GDM1 (cell line): ENCODE data around the gene ZBTB20.
A peak's percentile ranks its signal among the peaks of the same experiment; 100 is the strongest.

Experiments
- DNase-seq: peaks from one replicate; lab custom pipeline; 2025; lab: John Stamatoyannopoulos, UW

Gene ZBTB20

DNA sequence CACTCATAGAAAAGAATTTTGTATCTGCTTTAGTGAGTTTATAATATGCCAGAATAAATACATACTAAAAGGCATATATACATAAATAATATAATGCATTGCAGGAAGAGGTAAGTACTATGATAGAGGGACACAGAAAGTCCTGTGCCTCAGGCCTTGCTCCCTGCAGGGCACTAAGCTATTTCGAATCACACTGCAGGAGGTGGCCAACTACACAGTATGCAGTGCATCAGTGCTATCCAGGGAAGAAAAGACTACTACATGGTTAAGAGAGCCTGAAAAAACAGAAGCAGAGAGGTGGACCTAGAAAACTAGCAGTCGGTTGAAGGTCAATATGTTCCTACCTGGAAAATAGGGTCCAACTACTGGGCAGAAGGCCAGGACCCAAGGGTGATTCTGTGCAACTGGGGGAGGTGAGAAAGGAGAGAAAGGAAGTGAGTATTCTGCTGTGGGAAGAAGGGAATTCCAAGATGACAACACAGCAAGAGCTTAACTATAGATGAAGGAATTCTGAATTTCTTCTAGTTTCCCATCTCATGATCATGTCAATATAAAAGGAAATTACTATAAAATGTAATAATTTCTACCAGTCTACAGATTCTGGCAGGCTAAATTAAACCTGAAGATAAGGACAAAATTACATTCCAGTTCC lies 218.0 kb downstream of the ZBTB20 start:
- DNase-seq, result no peak

DNA sequence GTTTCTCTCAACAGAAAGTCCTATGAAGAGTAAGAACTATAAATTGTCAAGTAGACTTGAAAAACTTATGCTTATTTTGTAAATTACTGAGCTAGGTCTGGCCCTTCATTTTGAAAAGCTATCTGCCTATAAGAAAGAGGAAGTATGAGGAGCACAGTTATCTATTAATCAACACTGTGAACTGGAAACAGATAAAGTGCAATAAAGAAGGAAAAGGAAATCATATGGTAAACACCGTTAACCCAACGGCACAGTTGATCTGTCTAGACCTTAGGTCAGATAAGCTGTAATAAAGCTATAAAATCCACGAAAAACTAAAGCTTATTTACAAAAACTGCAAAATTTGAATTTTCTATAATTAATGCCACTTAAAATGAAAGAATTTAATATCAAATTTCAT lies 242.5 kb downstream of the ZBTB20 start:
- peak; percentile 17 for DNase-seq

DNA sequence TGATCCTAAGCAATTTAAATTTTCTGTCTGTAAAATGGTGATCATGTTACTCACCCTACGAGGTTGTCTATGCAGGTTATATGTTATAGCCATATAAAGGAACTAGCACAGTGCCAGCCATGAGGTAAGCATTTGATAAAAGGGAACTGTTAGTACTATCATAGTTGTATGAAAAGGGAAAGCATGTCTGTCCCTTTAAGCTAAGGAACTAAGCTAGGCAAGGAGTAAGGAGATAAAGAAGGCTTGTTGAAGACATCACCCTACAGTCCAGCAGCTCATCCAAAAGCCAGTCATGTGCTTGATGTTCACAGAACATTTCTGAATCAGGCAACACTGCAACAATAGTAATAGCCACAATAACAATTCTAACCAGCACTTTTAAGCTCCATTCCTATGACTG lies 243.9 kb downstream of the ZBTB20 start:
- peak; percentile 45 for DNase-seq

DNA sequence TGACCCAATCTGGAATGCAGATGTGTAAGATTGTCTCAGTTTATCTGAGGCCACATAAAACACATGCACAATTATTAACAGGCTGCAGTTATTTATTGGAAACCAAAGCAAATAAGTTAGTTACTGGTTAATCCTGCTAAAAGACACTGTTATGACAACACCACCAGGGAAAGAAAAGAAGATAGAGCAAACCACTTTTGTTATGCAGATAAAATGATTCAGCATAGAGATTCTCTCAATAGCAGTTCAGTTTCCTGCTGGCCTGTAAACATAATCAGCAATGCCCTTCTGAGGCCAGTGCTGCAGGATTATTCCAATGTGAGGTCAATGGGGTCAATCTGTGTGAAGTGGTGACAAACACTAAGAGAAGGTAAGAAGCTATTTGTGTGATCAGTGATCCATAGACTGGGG lies 244.4 kb downstream of the ZBTB20 start:
- no peak for DNase-seq

DNA sequence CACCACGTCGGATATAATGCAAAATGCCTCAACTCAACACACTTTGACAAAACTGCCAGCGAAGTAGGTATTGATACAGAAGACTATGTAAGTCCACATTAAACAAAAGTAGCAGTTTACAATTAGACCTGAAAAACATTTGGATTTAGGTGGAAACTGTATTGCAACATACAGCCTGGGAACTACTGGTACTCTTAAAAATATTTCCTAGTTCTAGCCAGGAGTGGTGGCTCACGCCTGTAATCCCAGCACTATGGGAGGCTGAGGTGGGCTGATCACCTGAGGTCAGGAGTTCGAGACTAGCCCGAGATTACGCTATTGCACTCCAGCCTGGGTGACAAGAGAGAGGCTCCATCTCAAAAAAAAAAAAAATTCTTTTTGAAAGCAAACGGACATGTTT lies 246.2 kb downstream of the ZBTB20 start:
- DNase-seq, result no peak

DNA sequence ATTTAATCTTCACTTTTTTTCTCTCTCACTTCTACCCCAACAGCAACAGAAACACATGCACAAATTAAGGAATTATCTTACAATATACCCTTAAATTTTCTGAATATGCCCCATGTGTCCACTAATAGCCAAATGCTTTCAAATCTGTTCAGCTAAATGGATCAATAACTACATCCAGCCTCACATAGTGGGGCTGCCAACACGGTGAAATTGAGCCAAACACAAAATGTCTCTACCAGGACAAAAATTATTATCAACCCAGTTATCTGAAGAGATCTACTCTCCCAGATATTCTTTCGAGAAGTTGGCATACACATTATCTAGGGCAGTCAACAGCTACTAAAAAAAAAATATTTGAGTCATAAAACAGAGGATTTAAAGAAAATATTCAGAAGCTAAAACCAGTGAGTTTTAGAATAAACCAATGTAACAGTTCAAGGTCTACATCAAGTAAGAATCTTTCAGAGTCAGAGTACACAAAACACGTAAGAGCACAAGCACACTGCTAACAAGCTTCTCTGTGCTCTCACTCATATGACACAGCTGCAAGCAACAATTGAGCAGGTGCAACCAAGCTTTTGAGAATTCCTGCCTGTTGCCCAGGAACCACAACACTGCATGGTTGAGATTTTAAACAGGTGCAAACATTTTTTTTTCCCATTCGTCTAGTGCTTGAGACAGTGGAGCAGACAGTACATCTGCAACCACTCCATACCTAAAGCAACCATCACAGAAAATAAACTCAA lies 247.7 kb downstream of the ZBTB20 start:
- DNase-seq, result no peak

DNA sequence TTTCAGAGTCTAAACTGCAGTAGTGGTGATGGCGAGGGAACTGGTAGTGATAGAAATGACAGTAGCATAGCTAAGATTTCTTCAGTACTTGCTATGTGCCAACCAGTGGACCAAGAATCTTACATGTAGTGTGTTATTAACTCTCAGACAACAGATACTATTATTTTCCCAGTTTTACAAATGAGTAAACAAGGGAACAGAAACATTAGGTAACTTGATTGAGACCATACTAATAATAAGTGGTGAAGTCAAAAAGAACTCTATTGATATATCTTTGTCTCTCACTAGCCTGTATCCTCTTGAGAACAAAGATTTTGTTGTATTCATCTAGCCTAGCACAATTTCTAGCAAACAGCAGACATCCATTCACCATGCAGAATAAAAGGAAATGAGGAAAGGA lies 250.1 kb downstream of the ZBTB20 start:
- no peak for DNase-seq

DNA sequence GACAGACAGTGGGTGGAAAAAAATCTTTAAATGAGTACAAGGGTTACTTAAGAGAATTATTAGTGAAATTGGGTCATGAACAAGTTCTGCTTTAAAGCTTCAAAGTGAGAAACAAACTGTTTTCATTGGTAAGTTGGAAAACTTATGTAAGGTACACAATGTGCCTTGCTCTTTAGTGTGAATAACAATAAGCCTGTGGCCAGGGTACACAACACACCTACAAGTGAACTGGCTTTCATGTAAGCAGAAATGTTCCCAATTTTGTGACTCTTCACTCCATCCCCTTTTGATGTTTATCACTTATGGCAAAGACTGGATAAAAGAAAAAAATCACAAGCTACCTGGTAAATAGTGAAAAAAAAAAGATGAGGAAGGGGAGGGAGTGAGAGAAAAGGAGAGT lies 253.7 kb downstream of the ZBTB20 start:
- no peak for DNase-seq

DNA sequence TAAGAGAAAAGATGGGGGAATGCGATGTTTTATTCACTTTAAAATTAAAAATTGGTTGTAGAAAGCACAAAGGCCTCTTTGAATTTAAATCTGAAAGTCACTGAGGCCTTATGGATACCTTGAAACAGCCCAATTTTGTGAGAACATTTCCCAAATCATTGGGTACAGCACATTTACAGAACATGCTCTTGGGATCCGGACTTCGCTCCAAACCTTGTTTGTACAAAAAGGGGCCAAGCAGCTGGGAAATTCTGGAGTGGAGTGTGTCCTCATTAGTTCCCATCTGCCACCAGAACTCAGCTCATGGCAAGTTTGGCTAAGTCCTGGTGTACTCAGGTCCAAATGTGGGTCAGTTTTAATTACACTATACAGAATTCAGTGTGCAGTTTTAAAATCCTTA lies 254.2 kb downstream of the ZBTB20 start:
- no peak for DNase-seq

DNA sequence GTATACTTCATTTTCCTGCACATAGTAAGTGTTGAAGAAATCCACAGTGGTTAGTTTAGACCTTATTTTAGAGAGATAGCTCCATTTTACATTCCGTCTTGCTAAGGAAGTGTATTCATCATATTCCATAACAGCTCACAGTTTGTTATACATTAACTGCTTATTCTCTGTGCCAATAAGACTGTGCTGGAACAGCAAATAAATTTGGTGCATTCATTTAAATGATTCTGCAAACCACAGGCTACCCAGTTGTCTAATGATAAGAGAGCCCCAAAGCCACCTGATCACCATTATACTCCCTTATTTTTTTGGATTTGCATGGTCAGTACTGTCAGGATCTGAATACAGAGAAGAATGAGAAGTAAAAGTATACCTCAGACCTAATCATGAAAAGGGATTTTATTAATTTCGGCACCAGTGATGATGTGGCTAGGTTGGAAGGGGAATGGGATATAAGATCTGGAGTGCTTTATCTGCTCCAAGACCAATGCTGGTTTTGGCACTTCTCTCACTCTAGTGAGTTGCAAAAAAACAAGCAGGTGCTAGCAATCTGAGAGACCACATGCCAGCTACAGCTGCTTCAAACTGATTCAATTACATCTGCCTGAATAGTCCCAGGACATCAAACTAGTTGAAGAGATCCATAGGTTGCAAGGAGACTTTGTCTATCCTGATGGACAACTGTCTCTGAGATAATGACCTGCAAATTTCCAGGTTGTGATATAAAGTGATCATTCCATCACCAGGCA lies 254.8 kb downstream of the ZBTB20 start:
- DNase-seq, result no peak

DNA sequence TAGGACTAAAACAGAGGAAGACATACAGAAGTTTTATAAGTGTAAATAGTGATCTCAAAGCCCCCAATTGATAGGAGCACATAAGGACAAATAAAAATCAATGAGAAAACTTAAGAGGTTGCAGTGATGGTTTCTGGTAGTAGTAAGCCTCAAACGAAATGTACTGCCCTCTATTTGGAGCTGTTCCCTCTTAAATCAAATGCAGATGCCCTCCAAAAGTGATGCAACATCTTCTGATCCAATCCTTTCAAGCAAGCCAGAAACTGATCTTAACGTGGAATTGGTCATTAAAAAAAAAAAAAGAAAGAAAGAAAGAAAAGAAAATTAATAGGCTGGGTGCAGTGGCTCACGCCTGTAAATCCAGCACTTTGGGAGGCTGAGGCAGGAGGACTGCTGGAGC lies 259.3 kb downstream of the ZBTB20 start:
- DNase-seq, result no peak

DNA sequence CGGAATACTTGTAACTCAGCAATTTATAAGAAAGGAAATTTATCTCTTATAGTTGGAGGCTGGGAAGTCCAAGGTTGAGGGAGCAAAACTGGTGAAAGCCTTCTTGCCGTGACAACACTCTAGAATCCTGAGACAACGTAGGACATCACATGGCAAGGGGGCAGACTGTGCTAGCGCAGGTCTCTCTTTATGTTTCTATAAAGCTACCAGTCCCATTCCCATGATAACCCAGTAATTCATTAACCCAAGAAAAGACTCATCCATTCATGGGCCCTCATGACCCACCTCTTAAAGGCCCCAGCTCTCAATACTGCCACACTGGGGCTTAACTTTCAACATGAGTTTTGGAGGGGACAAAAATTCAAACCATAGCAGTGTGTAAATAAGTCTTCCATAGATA lies 260.2 kb downstream of the ZBTB20 start:
- no peak for DNase-seq

DNA sequence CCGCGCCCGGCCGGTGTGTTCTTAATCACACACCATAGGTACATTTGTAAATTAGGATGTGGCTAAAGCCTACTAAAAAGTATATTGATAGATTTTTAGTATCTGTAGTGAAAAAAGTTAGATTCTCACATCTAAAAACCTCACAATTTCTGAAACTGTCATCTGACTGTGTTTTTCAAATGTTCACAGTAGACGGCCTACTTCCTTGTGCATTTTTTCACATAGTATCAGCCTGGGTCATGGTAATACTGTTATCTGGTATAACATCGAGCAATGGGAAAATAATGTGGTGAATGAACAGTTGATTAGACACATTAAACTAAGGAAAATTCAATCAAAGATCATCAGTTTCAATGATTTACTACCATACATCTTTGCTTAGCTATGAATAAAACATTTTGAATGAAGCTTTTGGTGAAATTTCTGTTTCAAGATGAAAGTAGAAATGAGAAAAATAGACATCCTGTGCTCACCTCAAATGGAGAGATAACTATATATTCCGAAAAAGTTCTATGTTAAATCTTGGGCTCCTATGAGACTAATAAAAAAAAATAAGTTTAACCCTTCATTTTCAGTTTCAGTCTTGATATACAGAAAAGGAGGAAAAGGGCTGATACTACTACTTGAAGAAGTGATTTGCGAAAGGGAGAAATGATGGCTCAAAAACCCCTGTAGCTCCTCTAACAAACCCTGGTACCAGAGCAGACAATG lies 262.7 kb downstream of the ZBTB20 start:
- no peak for DNase-seq

DNA sequence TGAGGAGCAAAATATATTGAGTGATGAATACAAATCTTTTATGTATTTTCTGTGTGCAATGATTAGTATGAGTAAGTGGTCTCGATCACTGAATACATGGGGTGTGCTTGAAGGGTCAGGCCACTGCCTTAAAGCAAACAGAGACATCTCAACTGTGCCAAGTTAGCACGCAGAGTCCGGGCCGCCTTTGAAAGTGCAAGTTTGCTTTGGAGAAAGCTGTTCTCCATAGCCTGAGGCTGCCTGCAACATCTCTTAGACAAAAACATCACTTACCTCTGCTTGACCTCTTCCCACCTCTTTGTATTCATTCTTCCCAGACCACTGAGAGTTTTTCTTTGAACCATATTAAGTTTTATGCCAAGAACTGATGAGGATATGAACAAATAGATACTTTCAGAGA lies 267.0 kb downstream of the ZBTB20 start:
- DNase-seq, result no peak

DNA sequence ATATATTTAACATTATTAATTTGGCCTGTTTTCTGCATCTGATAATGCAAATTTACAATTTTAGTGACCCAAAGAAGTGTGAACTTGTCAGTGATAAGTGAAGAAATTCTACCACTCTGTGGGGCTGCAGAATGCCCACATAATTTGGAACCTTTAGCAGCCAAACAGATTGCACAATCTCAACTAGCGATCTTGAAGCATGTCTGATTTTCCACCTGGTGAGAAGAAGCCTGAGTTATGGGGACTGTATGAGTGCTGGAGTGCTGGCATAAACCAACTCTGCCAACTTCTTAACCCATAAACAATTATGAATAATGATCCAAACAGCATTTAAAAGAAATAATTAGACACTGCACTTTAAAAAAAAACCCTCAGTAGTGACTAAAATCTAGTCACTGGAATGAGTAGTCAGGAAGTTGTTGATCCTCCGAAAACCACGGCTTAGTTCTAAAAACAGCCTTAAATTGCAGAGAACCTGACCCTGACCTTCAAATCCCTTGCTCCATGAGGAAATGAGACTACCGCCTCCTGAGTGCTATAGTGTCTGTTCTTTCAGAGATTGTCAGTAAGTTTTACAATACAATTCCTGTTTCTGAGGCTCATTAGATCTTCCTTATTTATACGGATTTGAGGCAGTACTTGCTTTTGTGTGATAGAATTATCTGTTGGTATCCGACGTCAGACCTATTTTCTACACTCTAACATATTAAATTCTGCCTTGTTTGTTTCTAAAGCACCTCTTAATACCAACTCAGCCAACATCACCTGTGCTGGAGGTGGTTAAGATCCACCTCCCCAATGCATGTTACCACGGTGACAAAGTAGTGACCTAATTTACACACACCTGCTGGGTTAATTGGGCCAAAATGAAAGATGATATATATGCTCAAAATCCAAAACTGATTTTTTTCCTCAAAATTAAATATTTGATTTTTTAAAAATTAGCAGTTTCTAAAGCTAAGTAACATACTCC lies 267.7 kb downstream of the ZBTB20 start:
- no peak for DNase-seq

DNA sequence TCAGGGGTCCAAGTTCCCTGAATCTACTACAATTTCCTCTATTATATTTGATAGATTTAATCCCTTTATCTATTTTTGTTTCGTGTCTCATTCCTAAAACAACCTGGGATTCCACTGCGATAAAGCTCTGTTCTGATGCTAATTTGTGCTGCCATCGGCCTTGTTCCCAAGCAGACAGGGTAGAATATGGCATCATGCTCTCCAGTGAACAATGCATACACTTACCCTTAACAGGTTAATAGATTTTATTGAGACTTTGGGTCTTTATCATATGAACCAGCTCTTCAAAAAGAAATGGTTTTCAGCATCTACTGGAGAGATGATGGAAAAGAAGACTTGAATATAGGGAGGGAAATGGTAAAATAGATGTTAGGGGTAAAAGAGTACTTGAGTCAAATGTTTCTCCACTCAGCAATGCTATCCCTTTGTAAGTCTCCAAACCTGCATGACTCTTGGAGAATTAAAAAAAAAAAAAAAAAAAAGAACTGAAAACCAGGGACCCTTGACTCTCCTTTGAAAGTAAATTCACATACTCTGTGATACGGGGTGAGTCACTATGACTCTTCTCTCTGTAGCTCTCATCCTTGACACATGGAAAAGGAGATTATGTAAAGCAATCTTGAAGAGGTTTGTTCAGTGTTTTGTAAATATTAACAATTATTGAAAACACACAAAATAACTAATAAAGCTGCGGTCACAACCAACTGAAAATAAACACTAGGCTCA lies 268.8 kb downstream of the ZBTB20 start:
- DNase-seq, result no peak

DNA sequence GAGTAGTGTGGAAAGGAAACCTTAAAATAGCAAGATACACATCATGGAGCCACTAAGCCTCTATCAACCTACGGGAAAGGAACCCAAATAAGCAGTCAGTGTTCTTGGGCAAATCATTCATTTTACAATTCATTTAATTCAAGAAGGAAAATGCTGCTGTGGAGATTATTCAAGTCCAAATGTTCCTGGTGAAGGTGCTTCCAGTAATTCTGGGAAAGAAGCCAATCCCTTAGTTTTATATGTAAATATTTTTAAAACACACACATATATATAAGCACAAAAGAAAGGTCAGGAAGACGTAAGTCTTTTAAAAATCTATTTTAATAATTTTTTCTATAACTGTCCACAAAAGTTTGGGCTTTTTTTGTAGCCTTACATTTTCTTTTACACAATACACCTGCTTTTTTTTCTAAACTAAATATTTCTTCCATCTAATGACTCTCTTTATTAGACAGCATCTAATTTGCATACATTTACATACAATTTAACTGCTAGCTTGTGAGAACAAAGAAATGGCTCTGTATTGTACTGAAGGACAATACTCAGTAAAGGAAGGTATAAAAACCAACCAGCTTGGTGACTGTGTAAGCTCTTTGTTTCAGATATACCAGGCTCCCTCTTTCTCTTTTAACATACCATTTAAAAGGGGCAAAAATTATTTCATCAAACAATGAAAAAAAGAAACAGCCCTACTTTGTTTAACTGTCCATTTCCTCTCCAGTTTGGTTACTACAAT lies 269.5 kb downstream of the ZBTB20 start:
- no peak for DNase-seq

DNA sequence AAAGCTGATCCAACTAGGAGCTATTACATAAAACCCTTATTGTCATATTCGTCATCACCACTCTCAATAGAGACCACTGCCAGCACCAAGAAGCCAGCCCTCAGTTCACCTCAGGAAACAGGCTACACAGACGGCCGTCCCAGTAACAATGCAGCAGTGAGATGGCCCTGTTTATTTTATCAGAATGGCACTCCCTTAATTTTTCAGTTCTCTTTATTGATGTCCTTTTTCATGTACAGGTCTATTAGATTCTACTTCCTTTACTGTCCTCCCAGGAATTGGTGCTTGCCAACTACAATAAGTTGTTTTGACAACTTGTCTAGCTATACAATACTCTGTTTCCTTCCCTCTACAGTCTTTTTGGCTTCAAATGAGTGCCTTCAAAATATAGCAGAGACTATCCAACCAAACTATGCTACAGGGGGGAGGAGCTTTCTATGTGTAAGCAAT lies 272.5 kb downstream of the ZBTB20 start:
- DNase-seq, result no peak

DNA sequence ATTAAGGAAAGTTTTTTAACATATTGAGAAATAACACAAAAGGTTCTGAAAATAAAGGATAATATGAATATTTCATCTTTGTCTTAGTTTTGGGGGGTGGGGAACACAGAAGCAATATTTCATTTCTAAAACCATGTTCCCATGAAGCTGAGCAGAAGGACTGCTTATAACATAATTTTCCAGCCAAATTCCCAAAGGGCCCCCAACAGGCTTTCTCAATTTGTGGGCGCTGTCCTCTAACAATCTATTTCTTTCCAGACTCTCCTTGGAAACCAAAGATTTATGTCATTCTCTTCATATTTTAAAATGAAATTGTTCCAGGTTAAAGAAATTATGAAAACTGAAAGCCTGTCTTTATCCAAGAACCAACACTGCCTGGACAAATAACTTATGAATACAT lies 273.5 kb downstream of the ZBTB20 start:
- DNase-seq, result no peak

DNA sequence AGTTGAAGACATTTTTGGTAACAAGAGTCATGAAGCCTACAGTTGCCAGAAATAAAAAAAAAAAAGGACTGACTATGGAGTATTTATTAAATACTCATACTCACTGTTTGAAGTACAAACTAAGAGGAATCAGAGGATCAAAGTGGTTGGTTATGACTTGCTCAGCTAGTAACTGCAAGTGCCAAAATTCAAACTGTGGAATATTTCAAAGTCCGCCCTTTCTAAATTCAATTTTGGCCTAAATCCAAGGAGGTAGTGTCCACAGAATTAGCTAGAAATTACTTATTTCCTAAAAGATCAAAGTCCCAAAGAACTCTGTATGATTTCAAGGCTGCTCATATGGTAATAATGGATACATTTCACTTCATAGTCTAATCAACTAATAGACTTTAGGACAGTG lies 274.5 kb downstream of the ZBTB20 start:
- no peak for DNase-seq
